ENCODE measurements around the gene SDHB.

The SDHB gene

DNA sequence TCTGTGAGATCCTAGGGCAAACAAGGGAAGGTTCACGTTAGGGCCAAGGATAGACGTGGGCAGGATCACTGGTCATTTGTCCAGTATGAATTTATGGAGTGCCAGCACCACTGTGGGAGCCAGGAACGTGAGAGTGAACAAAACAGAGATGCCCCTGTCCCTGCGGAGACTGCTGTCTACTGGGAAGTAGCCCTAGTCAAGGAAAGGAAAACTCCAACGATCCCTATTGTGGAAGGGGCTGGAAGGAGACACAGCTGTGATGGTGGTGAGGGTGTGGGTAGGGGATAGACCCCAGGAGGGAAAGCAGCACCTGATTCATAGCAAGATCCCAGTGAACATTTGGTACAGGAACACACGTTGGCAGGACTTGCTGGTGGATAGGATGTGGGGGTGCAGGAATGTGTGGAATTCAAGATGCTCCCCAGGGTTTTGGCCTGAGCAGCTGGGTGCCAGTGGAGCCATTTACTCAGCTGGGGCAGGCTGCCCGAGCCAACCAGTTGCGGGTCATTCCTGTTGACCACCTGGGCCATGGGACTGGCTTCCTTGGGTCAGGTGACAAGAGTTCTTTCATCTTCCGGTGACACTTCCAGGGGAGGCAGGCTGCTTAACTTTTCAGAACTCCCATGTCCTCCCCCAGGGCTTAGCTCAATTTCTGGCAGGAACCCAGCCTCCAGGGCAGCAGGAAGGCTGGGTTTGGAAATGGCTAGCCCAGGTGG lies 40.9 kb downstream of the SDHB start:
- no peak for DNase-seq (ENCODE audit: low spot score)

DNA sequence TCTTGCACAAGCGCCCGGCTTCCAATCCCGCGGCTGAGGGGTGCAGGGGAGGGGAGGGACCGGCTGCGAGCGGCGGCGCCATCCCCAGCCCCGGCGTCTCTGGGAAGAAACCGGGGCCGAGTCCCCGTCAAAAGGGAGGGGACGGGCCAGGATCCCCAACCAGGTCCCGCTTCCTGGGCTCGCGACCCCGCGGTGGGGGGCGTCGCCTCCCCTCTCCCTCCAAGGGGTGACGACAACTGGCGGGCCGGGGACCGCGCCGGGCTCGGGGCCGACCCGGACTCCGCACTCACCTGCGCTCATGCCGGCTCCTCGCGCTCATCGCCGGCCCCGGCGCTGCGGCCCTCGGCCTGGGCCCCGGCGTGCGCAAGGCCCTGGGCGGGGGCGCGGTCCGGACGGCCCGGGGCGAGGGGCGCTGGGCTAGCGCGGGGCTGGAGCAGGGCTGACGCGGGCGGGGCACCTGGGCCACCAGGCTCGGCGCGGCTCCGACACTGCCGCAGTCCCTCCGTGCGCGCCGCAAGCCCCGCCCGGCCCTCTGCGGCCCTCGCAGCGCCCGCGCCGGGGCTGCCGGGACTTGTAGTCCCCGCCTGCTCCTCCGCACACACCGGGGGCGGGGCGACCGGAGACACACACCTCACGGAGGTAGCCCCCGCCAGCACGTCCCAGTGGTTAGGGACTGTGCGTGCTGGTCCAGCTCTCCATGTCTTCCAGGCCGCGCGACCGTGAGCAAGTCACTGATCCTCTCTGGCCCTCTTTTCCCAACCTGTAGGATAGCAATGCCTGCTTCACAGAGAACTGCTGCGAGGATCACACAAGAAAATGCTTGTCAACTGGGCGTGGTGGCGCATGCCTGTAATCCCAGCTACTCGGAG lies 42.2 kb downstream of the SDHB start, which contains the start of gene ATP13A2:
TSS of gene ATP13A2 (minus strand) at position 490 of the 869 bp plus-strand sequence. CDS start at position 300, 190 bp downstream.
- peak; percentile 85 for DNase-seq (ENCODE audit: low spot score)

DNA sequence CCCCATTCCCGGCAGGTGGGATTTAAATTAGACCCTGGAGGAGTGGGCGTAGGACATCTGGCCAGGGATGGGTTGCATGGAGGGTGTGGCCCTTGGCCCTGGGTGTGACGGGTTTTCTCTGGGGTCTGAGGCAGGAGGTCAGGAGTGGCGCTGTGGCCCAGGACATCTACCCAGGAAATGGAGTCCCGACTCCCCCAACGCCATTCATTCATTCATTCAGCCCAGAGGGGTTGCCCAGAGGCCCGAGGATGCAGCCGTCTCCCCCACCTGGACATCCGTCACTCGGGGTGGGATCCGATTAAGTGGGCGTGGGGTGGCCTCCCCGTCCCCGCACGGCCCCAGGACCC lies 42.8 kb downstream of the SDHB start:
- peak; percentile 2 for DNase-seq (ENCODE audit: low spot score)

DNA sequence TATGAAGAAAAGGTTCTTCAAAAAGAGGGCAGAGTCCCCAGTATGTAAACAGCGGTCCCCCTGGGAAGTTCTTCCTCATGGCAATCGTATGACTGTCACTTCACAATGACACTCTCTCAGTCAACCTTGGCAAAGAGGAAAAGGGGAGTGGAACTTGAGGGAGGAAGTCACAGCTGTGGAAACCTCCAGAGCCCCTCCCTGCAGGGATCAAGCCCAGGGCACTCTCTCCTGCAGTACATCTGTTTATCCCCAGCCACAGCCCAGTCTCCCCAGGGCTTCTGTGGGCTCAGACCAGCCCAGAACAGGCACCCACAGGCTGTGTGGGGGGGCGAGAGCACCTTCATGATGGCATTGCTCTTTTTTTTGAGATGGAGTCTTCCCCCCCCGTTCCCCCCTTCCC lies 44.1 kb downstream of the SDHB start:
- DNase-seq (ENCODE audit: low spot score): peak; percentile 3

DNA sequence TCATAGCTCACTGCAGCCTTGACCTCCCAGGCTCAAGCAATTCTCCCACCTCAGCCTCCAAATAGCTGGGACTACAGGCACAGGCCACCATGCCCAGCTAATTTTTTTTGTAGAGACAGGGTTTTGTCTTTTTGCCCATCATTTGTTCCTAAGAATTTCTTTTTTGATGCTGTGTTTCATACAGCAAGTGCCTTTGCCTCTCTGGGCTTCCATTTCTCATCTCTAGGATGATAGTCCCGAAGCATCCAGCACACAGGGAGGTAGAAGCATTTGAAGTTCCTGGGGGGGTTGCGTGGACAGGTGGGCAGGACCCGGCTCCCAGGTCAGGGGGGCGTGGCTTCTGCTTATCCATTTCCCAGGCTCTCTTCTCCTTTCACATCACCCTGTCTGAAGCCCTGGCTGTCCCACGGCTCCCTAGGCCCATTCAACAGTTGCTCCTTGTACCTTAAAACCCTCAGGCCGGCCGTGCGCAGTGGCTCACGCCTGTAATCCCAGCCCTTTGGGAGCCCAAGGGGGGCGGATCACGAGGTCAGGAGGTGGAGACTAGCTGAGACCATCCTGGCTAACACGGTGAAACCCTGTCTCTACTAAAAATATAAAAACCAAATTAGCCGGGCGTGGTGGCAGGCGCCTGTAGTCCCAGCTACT lies 45.5 kb downstream of the SDHB start:
- DNase-seq (ENCODE audit: low spot score): no peak

DNA sequence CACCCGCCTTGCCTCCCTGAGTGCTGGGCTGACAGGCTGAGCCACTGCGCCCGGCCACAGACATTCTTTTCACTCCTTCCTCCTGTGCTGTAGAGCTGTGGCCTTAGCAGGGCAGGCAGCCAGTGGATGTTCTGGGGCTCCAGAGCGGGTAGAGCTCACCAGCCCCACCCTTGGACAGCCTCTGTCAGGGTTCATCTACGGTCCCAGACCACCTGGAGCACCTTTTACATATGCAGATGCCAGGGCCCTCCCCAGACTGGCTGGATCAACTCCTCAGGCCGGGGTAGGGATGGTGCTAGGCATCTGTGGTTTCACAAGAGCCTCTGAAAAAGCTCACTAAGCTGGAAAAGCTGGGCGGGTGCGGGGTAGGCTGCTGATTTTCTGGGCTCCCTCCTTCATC lies 46.7 kb downstream of the SDHB start:
- no peak for DNase-seq (ENCODE audit: low spot score)

DNA sequence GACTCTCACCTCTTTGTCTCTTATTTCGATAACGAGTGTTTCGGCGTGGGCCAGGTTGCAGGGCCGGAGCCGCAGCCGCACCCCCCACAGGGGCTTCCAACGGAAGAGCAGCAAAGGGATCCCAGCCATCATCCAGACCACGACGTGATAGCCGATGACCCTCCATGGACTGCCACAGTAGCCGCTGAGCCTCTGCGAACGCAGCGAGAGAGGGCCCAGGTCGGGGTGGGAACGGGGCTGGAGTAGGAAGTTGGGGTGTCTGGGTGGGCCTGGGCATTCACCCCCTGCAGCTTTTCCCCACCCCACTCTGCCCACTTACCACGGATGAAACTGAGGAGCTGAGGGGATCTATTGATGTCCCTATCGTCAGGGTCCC lies 48.5 kb downstream of the SDHB start:
- no peak for DNase-seq (ENCODE audit: low spot score)

DNA sequence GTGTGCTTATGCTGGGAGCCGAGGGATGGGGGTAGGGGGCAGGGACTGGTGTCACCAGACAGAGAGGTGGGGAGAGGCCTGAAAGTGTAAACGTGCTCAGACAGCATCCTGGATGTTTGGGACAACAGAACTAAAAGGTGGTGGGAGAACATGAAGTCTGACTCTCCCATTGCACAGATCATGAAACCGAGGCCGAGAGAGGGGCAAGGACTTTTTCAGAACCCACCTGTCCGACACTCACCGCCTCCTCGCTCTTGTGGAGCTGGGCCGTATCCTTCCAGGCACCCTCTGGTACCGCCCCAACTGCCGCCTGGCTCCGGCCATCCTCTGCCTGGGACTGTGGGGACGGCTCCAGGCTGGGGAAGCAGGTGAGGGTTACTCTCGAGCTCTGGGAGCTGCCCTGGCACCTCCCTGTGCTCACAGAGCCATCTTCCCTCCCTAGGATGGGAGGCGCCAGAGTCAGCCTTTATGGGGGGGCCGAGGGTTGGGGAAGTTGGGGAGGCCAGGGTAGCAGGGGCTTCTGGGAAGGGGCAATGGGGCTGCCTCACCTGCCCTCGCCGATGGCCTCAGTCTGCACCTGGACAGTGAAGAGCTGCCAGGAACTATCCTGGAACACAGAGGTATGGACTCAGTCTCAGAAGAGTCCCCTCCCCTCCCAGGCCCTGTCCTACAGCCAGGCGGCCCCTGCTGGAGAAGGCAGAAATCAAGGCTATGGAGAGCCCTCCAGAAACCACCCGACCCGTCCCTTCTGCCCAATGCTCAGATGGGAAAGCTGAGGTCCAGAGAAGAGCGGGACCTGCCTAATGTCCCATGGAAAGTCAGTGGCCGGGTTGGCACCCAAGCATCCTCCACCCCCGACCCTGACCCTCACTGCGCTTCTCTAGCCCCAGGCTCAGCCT lies 49.1 kb downstream of the SDHB start:
- DNase-seq (ENCODE audit: low spot score): no peak

DNA sequence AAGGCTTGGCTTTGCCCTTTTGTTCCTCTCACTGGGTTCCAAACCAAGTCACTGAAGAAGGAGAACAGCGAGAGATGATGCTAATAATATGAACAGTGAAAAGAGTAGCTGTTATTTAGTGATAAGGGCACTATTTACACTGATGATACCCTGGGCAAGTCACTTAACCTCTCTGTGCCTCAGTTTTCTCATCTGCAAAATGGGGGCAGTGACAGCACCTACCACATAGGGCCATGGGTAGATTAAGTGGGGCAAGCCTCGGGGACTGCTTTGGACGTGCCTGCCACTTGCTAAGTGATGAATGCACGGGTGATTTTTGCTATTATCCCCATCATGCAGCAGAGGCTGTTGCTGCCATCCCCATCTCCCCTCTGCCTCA lies 51.3 kb downstream of the SDHB start:
- DNase-seq (ENCODE audit: low spot score): no peak

DNA sequence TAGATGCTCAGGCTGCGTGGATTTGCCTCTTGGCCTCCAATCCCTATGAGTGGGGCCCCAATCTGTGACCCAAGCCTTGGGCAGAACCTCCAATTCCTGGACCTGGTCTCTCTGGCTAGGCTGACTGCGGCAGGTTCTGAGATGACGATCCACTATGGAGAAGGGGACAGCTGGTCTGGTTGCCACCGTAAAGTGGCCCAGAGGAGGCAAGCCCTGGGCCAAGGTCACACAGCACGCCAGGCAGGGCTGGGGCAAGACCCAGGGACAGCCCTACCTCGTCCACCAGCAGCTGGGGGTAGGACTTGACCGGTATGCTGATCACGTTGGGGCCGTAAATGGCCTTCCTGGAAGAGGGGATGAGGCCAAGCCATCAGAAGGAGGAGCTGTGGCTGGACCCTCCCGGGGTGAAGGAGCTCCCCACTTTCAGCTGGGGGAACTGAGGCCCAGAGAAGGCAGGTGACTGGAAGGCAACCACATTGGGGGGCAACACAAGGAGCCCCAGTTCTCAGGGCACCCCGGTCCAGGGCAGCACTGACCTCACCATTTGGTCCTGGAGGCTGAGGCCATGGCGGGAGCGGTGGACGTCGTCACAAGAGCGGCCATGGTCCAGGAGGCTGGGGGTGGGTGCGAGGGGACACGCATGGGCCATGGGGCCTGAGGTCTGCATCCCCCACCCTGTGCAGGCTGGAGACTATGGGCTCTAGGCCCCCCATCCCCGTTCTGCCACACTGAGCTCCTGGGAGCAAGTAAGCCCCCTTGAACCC lies 51.9 kb downstream of the SDHB start:
- no peak for DNase-seq (ENCODE audit: low spot score)

DNA sequence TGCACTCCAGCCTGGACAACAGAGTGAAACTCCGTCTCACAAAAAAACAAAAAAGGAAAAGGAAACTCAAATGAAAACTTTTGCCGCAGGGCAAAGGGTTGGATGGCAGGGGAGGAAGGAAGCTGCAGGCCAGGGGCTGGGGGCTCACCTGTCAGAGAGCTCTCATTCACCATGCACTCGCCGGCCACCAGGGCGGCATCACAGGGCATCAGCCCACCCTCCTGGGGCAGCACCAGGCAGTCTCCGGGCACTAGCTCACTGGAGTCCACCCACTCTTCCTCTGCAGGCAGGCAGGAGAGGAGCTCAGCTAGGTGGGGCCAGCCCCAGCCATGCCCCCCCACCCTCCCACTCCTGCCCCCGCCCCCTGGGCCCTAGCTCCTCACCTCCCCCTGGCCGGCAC lies 54.0 kb downstream of the SDHB start:
- no peak for DNase-seq (ENCODE audit: low spot score)

DNA sequence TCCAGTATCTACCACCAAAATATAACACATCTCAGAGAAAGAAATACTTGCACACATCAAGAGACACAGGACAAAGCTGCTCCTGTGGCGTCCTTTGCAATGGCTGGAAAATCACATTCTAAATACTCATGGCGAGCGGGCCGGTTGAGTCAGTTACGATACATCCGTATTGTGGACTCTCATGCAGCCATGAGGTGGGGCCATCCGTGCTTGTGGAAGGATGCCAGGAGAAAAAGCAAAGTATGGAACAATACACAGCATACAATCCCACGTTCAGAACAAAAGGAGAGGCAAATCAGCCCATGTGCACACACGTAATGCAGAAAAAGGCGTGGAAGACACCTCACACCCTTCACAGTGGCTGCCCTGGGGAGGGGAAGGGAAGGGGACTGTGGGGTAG lies 55.2 kb downstream of the SDHB start:
- DNase-seq (ENCODE audit: low spot score): no peak

DNA sequence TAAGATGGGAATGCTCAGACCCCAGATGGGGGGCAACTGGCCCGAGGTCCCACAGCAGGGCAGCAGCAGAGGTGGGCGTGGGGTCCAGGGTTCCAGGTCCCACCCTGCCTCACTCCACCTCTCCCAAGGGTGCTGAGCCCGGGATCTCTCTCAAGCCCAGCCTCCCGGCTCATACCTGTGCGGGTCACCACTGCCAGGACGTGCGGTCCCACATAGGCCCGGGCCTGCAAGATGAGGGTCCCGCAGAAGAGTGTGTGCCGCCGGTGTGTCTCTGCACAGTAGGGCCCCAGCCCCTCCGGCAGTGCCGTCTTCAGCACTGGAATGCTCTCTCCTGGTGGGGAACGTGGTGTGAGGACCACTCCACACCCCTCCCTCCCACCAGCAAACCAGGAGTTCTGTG lies 57.0 kb downstream of the SDHB start:
- DNase-seq (ENCODE audit: low spot score): no peak

DNA sequence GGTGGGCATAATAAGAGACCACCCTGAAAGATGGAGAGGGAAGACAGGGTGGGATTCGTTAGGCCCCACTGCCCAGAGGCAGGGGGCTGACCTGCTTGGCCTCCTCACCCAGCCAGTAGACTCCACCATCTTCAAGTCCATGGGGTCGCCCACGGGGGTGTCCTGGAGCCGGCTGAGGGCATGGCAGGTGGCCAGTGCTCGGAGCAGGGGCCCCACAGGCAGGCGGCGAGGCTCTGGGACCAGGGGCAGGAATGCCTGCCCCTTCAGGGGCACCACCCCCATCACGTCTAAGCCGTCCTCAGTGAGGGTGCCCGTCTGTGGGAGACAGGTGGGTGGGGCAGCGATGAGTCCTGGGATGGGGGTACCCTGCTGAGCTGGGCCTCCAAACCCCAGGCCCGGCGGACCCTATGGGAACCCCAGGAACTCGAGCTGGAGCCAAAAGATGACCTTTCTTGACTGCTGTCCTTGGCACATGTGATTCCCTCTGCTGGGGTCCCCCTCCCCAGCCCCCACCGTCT lies 60.3 kb downstream of the SDHB start:
- no peak for DNase-seq (ENCODE audit: low spot score)

DNA sequence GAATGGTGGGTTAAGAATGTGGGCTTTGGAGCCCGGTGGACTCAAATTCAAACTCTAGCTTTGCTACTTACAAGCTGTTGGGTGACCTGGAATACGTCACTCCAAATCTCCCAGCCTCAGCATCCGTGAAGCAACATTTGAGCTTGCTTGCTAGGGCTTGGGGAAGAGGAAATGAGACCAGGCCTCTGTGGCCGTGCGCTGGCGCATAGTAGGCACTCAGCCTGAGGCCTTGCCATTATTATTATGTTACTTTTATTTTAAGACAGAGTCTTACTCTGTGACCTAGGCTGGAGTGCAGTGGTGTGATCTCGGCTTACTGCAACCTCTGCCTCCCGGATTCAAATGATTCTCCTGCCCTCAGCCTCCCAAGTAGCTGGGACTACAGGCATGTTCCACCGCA lies 61.2 kb downstream of the SDHB start:
- DNase-seq (ENCODE audit: low spot score): no peak

DNA sequence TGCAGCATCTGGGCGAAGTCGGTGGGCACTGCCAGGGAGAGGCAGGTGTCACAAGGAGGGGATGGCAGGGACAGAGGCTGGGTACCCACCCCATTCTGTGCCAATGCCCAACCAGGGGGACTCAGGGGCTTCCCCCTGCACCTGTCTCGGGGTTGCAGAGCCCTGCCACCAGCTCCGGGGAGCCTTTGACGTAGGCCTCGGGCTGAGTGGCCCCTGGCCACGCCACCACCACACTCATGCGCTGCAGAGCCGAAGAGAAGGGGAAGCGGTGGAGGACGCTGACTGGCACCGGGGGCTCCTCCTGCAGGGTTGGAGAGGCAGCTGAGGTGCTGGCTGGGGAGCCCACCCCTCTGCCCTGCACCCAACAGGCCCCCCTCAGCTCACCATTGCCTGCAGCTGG lies 61.7 kb downstream of the SDHB start:
- DNase-seq (ENCODE audit: low spot score): no peak

DNA sequence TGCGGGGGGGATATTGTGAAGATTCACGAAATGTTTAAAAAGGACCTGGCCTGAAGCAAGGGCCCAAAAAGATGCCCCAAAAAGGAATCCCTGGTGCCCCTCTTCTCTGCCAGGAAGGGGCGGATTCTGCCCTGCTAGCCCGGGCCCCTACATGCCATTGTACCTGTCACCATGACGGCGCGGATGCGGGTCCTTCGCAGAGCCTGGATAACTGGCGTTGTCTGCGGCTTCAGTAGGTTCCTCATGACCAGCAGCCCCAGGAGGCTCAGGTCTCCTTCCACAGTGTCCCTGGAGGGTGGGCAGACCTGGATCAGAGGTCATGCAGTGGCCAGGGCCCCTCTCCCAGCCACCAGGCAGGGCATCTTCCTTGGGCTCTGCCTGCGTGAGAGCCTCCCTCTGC lies 62.3 kb downstream of the SDHB start:
- no peak for DNase-seq (ENCODE audit: low spot score)

DNA sequence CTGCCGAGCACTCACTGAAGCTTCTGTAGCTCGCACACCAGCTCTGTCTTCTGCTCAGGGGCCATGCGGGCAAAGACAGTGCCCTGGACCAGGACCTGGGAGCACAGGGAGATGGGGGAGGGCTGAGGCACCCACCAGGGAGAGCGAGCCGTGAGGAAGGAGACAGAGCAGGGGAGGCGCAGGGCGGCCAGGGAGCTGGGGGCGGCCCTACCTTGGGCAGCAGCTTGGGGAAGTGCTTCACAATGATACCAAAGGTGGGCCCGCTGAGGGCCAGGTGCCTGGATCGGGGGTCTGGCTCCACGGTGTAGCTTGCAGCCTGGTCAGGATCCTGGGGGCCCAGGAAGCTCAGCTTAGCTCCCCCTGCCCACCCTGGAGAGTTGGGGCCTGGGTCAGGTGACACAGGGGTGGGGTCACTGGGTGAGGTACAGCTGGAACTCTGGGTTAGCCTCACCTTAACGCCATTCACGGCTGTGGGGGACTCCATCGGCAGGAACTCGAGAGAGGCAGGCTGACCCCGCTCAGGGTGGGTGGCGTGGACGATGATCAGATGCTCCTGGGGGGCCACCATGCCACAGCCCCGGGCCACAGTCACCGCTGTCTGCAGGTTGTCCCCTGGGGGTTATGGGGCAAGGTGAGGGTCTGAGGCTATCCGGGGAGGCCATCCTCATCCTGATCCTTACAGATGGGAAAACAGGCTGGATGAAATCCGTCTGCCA lies 64.0 kb downstream of the SDHB start:
- DNase-seq (ENCODE audit: low spot score): no peak

DNA sequence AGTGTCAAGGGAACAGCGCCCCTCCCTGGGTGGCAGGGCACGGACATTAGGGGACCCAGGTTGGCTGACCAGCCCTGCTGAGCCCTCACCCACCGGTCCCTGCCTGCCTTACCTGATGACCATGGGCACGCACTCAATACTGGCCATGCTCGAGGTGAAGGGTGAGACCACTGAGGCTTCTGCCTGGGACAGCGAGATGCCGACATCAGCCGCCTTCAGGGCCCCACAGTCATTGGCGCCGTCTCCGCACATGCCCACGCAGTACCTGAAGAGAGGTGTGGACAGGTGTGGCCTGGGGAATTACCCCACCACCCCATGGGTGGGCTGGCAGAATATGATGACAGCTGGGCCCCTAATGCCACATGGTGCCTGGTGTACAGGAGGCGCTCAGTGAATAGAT lies 65.6 kb downstream of the SDHB start:
- no peak for DNase-seq (ENCODE audit: low spot score)

DNA sequence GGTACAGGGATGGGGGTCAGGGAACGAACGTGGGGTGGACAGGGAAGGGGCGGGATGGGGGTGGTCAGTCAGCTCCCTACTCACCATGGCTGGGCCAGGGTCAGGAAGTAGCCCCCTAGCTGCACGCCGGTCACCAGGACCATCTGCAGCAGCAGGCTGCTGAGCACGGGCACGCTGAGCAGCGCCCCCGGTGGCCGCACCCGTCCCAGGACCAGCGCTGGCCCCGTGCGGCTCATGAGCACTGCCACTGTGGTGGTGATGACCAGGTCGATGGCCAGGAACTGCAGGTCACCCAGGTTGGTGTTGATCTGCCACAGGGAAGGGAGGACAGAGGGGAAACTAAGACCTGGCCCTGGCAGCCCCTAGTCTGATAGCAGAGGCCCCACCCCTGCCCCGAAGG lies 66.9 kb downstream of the SDHB start:
- no peak for DNase-seq (ENCODE audit: low spot score)
